Jurkat, Clone E6-1 (cell line): Measurements from ENCODE around the gene ZNF680.
"Not testable (repeated sequence)": the region's sequence is repeated elsewhere in the genome, so short reads cannot be mapped to it uniquely, and the experiment has no call there.

Experiments
- DNase-seq: peaks from one replicate; pipeline ENCODE4 v3.0.0-alpha.2; 2011; ENCODE audit warnings: low read depth, low spot score
- H3K4me3 ChIP-seq: 2 replicates; pipeline ENCODE4 v1.5.1; 2011; ENCODE audit warnings: mild to moderate bottlenecking, low read length, control low read depth, moderate library complexity

The ZNF680 gene

GRCh38 chr7:64558781-64559180, 4.1 kb downstream of the ZNF680 start:
- no peak overlapping the region for H3K4me3 ChIP-seq

GRCh38 chr7:64558323-64558705, 4.6 kb downstream of the ZNF680 start:
- DNase-seq: no peak
- H3K4me3 ChIP-seq: no peak overlapping the region

More at GRCh38 chr7:64558781-64559180, 4.1 kb downstream of the ZNF680 start:
- DNase-seq: no peak

- no peak for DNase-seq
- no peak overlapping the region for H3K4me3 ChIP-seq
Measured at GRCh38 chr7:64557601-64558322, 5.1 kb downstream of the ZNF680 start.

GRCh38 chr7:64555046-64555445, 7.8 kb downstream of the ZNF680 start:
- DNase-seq: no peak
- no peak overlapping the region for H3K4me3 ChIP-seq

- not testable (repeated sequence) for DNase-seq, H3K4me3 ChIP-seq
Measured at GRCh38 chr7:64554188-64554587, 8.7 kb downstream of the ZNF680 start.

- no peak for DNase-seq
- no peak overlapping the region for H3K4me3 ChIP-seq
Measured at GRCh38 chr7:64551375-64552142, 11.3 kb downstream of the ZNF680 start.

GRCh38 chr7:64544010-64544409, 18.9 kb downstream of the ZNF680 start:
- H3K4me3 ChIP-seq: no peak overlapping the region
- DNase-seq: no peak

- H3K4me3 ChIP-seq: no peak overlapping the region
- no peak for DNase-seq
Measured at GRCh38 chr7:64541438-64542359, 21.2 kb downstream of the ZNF680 start.

- DNase-seq: no peak
- no peak overlapping the region for H3K4me3 ChIP-seq
Measured at GRCh38 chr7:64533756-64534155, 29.1 kb downstream of the ZNF680 start.

- H3K4me3 ChIP-seq: no peak overlapping the region
- peak; percentile 9 for DNase-seq
Measured at GRCh38 chr7:64528770-64529169, 34.1 kb downstream of the ZNF680 start.

- no peak overlapping the region for H3K4me3 ChIP-seq
- no peak for DNase-seq
Measured at GRCh38 chr7:64521409-64521984, 41.4 kb downstream of the ZNF680 start.

GRCh38 chr7:64516451-64516850, 46.4 kb downstream of the ZNF680 start:
- no peak overlapping the region for H3K4me3 ChIP-seq
- DNase-seq: no peak

- no peak overlapping the region for H3K4me3 ChIP-seq
- no peak for DNase-seq
Measured at GRCh38 chr7:64515781-64516180, 47.1 kb downstream of the ZNF680 start.

GRCh38 chr7:64515330-64515729, 47.5 kb downstream of the ZNF680 start:
- DNase-seq: no peak
- no peak overlapping the region for H3K4me3 ChIP-seq

GRCh38 chr7:64509583-64509982, 53.3 kb downstream of the ZNF680 start:
- H3K4me3 ChIP-seq: no peak overlapping the region
- no peak for DNase-seq

GRCh38 chr7:64504581-64505120, 58.2 kb downstream of the ZNF680 start:
- no peak for DNase-seq
- H3K4me3 ChIP-seq: no peak overlapping the region

GRCh38 chr7:64498270-64498669, 64.6 kb downstream of the ZNF680 start:
- DNase-seq: no peak
- no peak overlapping the region for H3K4me3 ChIP-seq

- no peak for DNase-seq
- no peak overlapping the region for H3K4me3 ChIP-seq
Measured at GRCh38 chr7:64494912-64495461, 67.9 kb downstream of the ZNF680 start.

GRCh38 chr7:64485623-64486022, 77.2 kb downstream of the ZNF680 start:
- H3K4me3 ChIP-seq: no peak overlapping the region
- DNase-seq: no peak
